NK-92 (cell line): ENCODE results near the gene PLA1A.
"Not testable (repeated sequence)": the region's sequence is repeated elsewhere in the genome, so short reads cannot be mapped to it uniquely, and the experiment has no call there.

Experiments used
- DNase-seq: peaks from one replicate; lab custom pipeline; 2025; ENCODE audit not compliant: unreplicated experiment; lab: John Stamatoyannopoulos, UW

The PLA1A gene

DNA sequence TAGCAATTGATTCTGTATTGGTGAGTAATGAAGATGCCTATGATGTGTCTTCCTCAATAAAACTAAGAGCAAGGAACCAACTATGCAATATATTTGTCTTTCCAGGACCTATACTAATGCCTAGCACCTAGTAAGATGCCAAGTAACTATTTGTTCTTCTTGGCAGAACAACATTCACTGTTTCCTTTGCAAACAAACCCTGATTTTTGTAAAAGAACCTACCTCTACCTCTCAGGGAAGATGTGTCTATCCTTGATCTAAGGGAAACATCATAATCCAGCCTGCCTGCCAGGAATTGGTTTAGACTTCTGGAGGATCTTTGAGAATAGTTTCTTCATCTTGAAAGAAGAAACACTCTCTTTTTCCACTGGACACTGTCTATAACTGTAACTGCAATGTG, 22.2 kb upstream of the PLA1A start:
- DNase-seq, result no peak

DNA sequence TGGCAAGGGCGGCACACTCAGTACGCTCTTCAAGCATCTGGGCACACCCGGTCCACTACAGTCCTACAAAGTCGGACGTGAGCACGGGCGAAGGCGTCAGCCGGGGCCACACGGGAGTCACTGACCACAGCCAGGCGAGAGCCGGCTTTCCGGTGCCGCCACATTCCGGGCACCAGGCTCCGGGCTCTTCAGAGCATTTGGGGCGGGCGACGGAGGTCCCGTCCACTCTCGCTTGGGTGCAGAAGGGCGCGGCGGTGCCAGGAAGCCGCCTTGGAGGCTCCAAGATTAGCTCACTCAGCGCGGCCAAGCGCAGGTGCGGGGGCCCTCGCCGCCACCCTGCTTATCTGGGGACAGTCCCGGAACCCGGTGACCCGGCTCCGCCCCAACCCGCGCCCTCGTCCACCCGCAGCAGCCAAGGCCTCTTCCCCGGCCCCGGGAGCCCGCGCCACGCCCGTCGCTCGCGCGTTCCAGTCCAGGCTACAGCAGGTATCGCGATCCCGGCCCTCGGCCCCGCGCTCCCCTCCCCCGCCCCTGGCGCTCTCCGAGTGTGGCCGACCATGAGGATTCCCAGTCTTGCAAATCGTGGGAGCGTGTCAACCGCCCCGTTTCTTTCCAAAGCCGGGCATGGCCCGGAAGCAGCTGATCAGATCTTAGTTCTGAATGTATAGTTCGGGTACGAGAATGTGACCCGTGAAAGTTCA, 18.2 kb upstream of the PLA1A start, which contains the start of gene ADPRH:
Gene ADPRH (plus strand): TSS at position 127 of the 701 bp plus-strand sequence. CDS start 2,678 bp downstream, outside the sequence.
- DNase-seq, result no peak

- DNase-seq, result no peak
Measured at GRCh38 chr3:119580067-119580760, 17.5 kb upstream of the PLA1A start.

DNA sequence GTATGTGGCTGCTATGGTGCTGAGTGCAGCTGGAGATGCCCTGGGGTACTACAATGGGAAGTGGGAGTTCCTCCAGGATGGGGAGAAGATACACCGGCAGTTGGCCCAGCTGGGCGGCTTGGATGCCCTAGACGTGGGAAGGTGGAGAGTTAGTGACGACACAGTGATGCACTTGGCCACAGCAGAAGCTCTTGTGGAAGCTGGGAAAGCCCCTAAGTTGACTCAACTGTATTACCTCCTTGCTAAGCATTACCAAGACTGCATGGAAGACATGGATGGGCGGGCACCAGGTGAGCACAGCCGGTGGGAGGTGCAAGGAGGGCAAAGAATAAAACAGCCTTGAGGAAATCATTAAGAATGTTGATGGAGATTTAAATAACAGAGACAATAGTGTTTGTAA, 15.5 kb upstream of the PLA1A start:
- DNase-seq, result no peak

GRCh38 chr3:119585208-119585607, 12.5 kb upstream of the PLA1A start:
- DNase-seq, result no peak

- no peak for DNase-seq
Measured at GRCh38 chr3:119585856-119586570, 11.7 kb upstream of the PLA1A start.

DNA sequence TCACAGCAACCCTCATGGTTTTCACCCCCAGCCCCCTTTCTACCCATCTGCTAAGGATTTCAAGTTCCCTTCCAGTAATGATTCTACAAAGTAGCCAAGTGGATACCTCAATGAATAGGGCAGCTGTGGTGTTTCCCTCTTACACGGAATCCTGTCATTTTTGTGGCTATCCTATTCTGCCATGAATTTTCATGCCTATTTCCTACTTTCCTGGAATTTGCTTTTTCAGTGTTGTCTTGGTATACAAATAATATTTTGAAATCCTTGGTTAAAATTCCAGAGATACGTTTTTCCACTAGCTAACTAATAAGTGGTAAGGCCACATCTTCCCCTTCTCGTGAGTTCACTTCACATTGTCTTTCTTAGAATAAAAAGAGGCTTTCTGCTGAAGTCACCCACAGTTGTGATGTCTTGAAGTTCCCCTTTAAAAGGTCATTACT, 10.9 kb upstream of the PLA1A start:
- DNase-seq, result no peak

- DNase-seq, result no peak
Measured at GRCh38 chr3:119588112-119588511, 9.6 kb upstream of the PLA1A start.

- no peak for DNase-seq
Measured at GRCh38 chr3:119589102-119589773, 8.4 kb upstream of the PLA1A start.

DNA sequence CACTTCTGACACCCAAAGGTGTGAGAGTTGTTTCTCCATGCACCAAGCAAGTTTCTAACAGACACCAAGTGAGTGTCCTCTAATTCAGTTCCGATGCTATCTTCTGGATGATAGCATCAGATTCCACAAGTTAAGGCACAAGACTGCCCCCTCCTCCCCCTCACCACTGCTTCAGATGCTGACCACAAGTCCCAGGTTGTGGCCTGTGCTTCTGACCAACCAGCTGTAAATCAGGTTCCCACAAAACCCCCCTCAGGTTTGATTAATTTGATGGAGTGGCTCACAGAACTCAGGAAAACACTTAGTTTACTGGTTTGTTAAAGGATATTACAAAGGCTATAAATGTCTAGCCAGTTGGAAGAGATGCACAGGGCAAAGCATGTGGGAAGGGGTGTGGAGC, 7.0 kb upstream of the PLA1A start:
- no peak for DNase-seq

DNA sequence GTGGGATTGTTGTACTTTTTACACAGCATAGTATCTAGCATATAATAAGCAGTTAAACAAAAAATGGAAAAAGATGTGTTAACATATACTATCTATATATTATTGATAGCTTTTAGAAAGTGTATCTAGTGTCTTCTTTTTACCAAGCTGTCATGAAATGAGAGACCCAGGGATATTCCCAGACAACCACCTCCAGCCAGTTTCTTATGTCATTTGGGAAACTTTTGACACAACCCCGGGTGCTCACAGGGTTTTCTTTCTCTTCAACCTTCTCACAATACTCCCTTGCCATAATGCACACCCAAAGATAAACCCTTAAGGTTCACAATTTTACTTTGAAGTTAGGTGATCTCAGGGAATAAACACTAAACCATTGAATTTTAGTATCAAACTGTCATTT, 4.8 kb upstream of the PLA1A start:
- no peak for DNase-seq

DNA sequence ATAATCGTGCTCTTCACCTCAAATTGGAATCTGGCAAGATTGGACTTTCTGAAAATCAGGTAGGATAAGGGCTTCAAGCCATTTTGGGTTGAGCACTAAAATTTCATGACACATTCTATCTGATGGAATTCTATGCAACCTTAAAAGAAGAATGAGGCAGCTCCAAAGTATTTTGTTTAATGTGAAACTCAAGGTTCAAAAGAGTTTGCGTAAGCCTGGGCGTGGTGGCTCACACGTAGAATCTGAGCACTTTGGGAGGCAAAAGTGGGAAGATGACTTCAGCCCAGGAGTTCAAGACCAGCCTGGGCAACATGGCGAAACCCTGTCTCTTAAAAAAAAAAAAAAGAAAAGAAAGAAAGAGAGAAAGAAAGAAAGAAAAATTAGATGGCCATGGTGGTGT, 3.6 kb upstream of the PLA1A start:
- DNase-seq, result no peak

DNA sequence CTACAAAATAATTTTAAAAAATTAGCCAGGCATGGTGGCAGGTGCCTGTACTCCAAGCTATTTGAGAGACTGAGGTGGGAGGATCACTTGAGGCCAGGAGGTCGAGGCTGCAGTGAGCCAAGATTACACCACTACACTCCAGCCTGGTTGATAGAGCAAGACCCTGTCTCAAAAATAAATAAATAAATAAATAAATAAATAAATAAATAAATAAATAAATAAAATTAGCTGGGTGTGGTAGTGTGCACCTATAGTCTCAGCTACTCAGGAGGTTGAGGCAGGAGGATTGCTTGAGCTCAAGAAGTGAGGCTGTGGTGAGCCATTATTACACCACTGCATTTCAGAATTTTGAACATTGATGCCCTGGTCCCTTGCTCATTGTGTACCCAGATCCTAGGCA, 2.8 kb upstream of the PLA1A start:
- not testable (repeated sequence) for DNase-seq

GRCh38 chr3:119595639-119596334, 1.9 kb upstream of the PLA1A start:
- no peak for DNase-seq

DNA sequence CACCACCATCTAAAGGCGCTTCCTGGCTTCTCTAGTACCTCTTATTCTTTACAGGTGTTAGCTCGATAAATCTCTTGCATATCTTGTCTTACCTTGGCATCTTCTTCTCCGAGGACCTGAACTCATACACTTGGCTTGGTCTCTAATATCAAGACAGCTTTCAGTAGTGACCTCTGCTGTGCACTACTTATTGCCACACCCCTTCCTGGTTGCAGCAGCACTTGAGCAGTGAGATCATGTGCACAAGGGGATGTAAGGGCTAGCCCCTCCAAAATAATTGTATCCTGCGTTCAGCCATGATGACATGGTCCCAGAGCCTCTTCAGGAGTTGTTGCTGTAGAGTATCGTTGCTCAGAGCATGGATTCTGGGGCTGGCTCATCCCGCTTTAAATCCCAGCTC, 1.3 kb upstream of the PLA1A start:
- DNase-seq, result no peak

GRCh38 chr3:119598410-119599098, 869 bp downstream of the PLA1A start:
- no peak for DNase-seq

GRCh38 chr3:119599558-119600174, 2.0 kb downstream of the PLA1A start:
- DNase-seq, result no peak

DNA sequence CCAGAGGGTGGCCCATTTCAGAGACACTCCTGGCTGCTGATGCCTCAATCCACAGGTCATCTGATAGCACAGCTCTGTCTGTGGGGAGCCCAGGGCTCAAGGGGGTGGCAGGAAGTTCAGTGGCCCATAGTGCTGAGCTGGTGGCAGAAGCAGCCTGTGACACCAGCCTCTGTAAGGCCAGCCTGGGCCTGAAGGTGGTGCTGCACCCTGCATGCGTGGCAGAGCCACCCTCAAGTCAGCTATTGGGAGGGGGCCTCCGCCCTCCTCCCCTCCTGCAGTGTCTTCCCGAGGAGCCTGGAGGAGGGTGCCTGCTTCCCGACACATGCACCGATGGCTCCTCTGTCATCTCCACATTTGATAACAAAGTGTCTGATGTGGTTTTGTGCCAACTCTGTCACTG, 3.0 kb downstream of the PLA1A start:
- DNase-seq, result no peak

DNA sequence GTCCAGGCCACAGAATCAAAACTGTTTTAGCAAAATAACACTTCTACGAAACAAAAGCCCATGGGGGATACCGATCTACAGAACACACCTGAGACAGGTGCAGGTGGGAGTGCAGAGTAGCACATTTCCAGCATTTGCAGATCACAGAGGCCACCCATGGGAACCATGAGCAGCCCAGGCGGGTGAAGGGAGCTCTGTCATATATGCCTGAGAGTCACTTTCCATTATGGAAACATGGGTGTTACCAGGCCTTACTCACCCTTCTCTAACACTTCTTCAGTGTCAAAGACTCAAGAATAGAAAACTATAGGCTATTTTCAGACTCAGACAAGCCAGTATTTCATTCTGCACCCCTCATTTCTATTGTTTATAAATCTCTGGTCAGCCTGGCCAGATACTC, 3.5 kb downstream of the PLA1A start:
- no peak for DNase-seq

DNA sequence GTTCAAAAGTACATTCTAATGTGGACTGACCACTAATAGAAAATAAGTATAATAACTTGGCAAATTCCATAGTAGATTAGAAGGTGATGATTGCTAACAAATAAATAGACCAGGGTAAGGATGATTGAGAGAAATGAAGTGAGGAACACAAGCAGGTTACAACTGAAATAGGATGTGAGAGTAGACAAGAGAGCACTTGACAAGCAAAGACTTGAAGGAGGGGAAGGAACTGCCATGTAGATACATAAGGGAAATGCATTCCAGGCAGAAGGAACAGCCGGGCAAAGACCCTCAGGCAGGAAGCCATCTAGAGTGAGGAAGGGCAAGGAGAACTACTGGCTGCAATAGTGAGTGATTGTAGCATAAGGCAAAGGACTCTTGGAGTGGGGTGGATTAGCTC, 5.0 kb downstream of the PLA1A start:
- no peak for DNase-seq
